GM12873 (cell line): ENCODE measurements around the gene MYOG.

ENCODE experiments used
- CTCF ChIP-seq: IDR thresholded peaks from 2 replicates; pipeline ENCODE4 v1.5.1; 2012; ENCODE audit warnings: low read depth, mild to moderate bottlenecking, moderate library complexity, low read length, control low read depth; ENCODE audit not compliant: insufficient read depth; ENCODE audit errors: missing control alignments

Gene MYOG

GRCh38 chr1:203121186-203122015, 35.6 kb upstream of the MYOG start:
- no peak for TF ChIP-seq CTCF

- no peak for TF ChIP-seq CTCF
Observed at GRCh38 chr1:203120325-203121153, 34.7 kb upstream of the MYOG start.

GRCh38 chr1:203117611-203118575, 32.1 kb upstream of the MYOG start:
- peak; percentile 59 for TF ChIP-seq CTCF

GRCh38 chr1:203116091-203116820, 30.4 kb upstream of the MYOG start:
- no peak for TF ChIP-seq CTCF

GRCh38 chr1:203114202-203114601, 28.4 kb upstream of the MYOG start:
- TF ChIP-seq CTCF = no peak

- no peak for TF ChIP-seq CTCF
Observed at GRCh38 chr1:203113308-203113707, 27.5 kb upstream of the MYOG start.
